HepG2 (cell line): ENCODE measurements around the gene TBC1D22A. TPM values are rescaled to one million over a fixed set of nuclear protein-coding genes. Genes with fewer than 3 reads are reported as not detected.

Experiments
- ATAC-seq: fragments of 200-7000 bp; cut with Tn5 transposase; 3 replicates; pipeline ENCODE4 v1.9.1; 2020; ENCODE audit warnings: mild to moderate bottlenecking, moderate library complexity
- BruUV-seq: library from RNA; stranded (reverse); fragments of 400-500 nt; replicated peaks from 2 replicates; lab custom pipeline; 2021; lab: Mats Ljungman, UMichigan
- CTCF ChIA-PET: fragments of 300-600 bp; formaldehyde crosslinking; extraction: SDS; loops from one replicate; lab custom pipeline; 2021; ENCODE audit warnings: low total read pairs, inconsistent platforms, low intra/inter-chr PET ratio; lab: Yijun Ruan, JAX
- POLR2A ChIA-PET: fragments of 350-600 bp; sonication (Branson Sonifier 250); formaldehyde crosslinking; loops from one replicate; lab custom pipeline; 2020; ENCODE audit warnings: antibody characterized with exemption, inconsistent platforms; lab: Yijun Ruan, JAX
- DNase-seq: peaks from one replicate; pipeline ENCODE4 v3.0.0-alpha.2; 2015; ENCODE audit warnings: low spot score
- FAIRE-seq: peaks from 3 replicates; lab custom pipeline; 2011; peaks lifted over from hg19 to GRCh38; lab: Jason Lieb, UNC
- H2AFZ ChIP-seq: one replicate; pipeline ENCODE4 v1.6.1; 2011; ENCODE audit warnings: low read length, inconsistent platforms
- H3K27ac ChIP-seq: fragments of 300-600 bp; 3 replicates; pipeline ENCODE4 v1.8.0; 2011; ENCODE audit warnings: mixed run types, mild to moderate bottlenecking, mixed read lengths, low read length, inconsistent platforms; ENCODE audit not compliant: insufficient read depth; ENCODE audit errors: extremely low read length
- H3K27me3 ChIP-seq, 2 experiments: fragments of 200-600 bp in 1 of 2; 2 replicates in 1 of 2; 3 replicates in 1 of 2; pipeline versions ENCODE4 v1.6.0 to v1.8.0; 2011; ENCODE audit warnings: low read length in 2 of 2, mild to moderate bottlenecking in 2 of 2, moderate library complexity in 2 of 2, inconsistent platforms in 1 of 2; ENCODE audit not compliant: insufficient read depth in 2 of 2, control insufficient read depth in 1 of 2
- H3K36me3 ChIP-seq, 2 experiments: fragments of 200-600 bp in 1 of 2; replicated peaks in 1 of 2; 2 replicates in 1 of 2; 3 replicates in 1 of 2; pipeline versions ENCODE4 v1.5.1 to v1.8.0; 2011; ENCODE audit warnings: low read length in 2 of 2, inconsistent platforms in 1 of 2; ENCODE audit not compliant: insufficient read depth in 2 of 2, control insufficient read depth in 1 of 2
- H3K4me1 ChIP-seq: 2 replicates; pipeline ENCODE4 v1.5.1; 2012; ENCODE audit warnings: low read length, inconsistent platforms; ENCODE audit not compliant: insufficient read depth
- H3K4me2 ChIP-seq: 2 replicates; pipeline ENCODE4 v1.6.0; 2011; ENCODE audit warnings: low read depth, low read length, inconsistent platforms
- H3K4me3 ChIP-seq, 3 experiments: fragments of 200-600 bp in 1 of 3; sonication (generic), shearing (Covaris generic) in 1 of 3; replicated peaks in 1 of 3; 2 replicates each; pipeline ENCODE4 v1.5.1; 2011 to 2016; ENCODE audit warnings: low read length in 3 of 3, inconsistent platforms in 2 of 3, low read depth in 2 of 3, mild to moderate bottlenecking in 2 of 3, control low read depth in 1 of 3, mixed read lengths in 1 of 3; ENCODE audit not compliant: insufficient read depth in 1 of 3
- H3K79me2 ChIP-seq: one replicate; pipeline ENCODE4 v1.6.1; 2011; ENCODE audit warnings: low read length, inconsistent platforms; ENCODE audit not compliant: insufficient read depth
- H3K9ac ChIP-seq: 2 replicates; pipeline ENCODE4 v1.6.0; 2011; ENCODE audit warnings: mild to moderate bottlenecking, low read depth, low read length, inconsistent platforms; ENCODE audit not compliant: insufficient read depth
- H3K9me3 ChIP-seq: 2 replicates; pipeline ENCODE4 v1.5.1; 2012; ENCODE audit warnings: mild to moderate bottlenecking, low read length
- H4K20me1 ChIP-seq: 2 replicates; pipeline ENCODE4 v1.6.0; 2011; ENCODE audit warnings: inconsistent platforms, mild to moderate bottlenecking, low read length, moderate library complexity; ENCODE audit not compliant: insufficient read depth
- CSRNP1 ChIP-seq: sonication (generic); formaldehyde crosslinking; IDR thresholded peaks from 2 replicates; pipeline ENCODE4 v1.8.1; 2023; ENCODE audit warnings: mild to moderate bottlenecking, missing genetic modification reagents
- ELF4 ChIP-seq: sonication (generic); formaldehyde crosslinking; IDR thresholded peaks from 2 replicates; pipeline ENCODE4 v1.5.0; 2020; ENCODE audit warnings: missing genetic modification reagents, mild to moderate bottlenecking, moderate library complexity, borderline replicate concordance
- FOXJ3 ChIP-seq: sonication (generic); formaldehyde crosslinking; IDR thresholded peaks from 2 replicates; pipeline ENCODE4 v1.4.0; 2020; ENCODE audit warnings: missing genetic modification reagents, mild to moderate bottlenecking, borderline replicate concordance
- MNT ChIP-seq: fragments of 450-650 bp; IDR thresholded peaks from 2 replicates; pipeline ENCODE4 v1.6.1; 2016
- NFE2L2 ChIP-seq: fragments of 150-350 bp; IDR thresholded peaks from 2 replicates; pipeline ENCODE4 v1.6.1; 2014; ENCODE audit warnings: low read length
- ZBTB7B ChIP-seq: sonication (generic); formaldehyde crosslinking; IDR thresholded peaks from 2 replicates; pipeline ENCODE4 v1.4.0; 2020; ENCODE audit warnings: missing genetic modification reagents
- ZMYM2 ChIP-seq: sonication (generic); formaldehyde crosslinking; IDR thresholded peaks from 2 replicates; pipeline ENCODE4 v1.8.0; 2022; ENCODE audit warnings: mild to moderate bottlenecking, missing genetic modification reagents
- ZNF326 ChIP-seq: sonication (generic); formaldehyde crosslinking; IDR thresholded peaks from 2 replicates; pipeline ENCODE4 v1.4.0; 2020; ENCODE audit warnings: missing genetic modification reagents, borderline replicate concordance
- ZNF781 ChIP-seq: sonication (generic); formaldehyde crosslinking; IDR thresholded peaks from 2 replicates; pipeline ENCODE4 v1.5.1; 2020; ENCODE audit warnings: borderline replicate concordance, mild to moderate bottlenecking, missing genetic modification reagents; ENCODE audit errors: not compliant biosample characterization
- WGBS: methylation state at CpG from one replicate; pipeline ENCODE4 v1.1.6; 2017; ENCODE audit warnings: low lambda C conversion rate; 5-methylcytosine and 5-hydroxymethylcytosine counted together
- in situ Hi-C: cut with HindIII; loops from 2 replicates; pipeline ENCODE4 v1.10.0; 2017; ENCODE audit warnings: low pct_unique_long_range_greater_than_20kb; ENCODE audit not compliant: extremely low pct_ligation_motif_present
- intact Hi-C: fragments of 100-400 bp; cut with micrococcal nuclease; formaldehyde crosslinking; loops from one replicate; pipeline ENCODE4 v1.10.0; 2022; ENCODE audit not compliant: unreplicated experiment
- polyA plus RNA-seq, 8 experiments: library from polyadenylated mRNA; depleted of rRNA in 3 of 8; stranded (reverse) in 7 of 8; unstranded in 1 of 8; fragments of >200 nt; fragmentation: Illumina TruSeq in 4 of 8; extraction: Trizol in 4 of 8; gene quantifications; 2 replicates each; pipeline versions ENCODE4 v1.2.1 to v1.2.3, GENCODE V29; 2011 to 2016; ENCODE audit warnings: low read depth in 4 of 8, missing spikeins in 1 of 8, mixed read lengths in 1 of 8; ENCODE audit not compliant: insufficient read depth in 1 of 8
- total RNA-seq, 5 experiments: library from RNA; depleted of rRNA; stranded (reverse); fragments of >200 nt; fragmentation: Illumina TruSeq; extraction: Trizol; gene quantifications; 2 replicates each; pipeline ENCODE4 v1.2.3, GENCODE V29; 2016; ENCODE audit warnings: low read depth in 1 of 5

Gene TBC1D22A
- total and polyA plus RNA-seq, 2 of the 13 experiments (the other 11 are each of a cell fraction or from before 2014, with no cell fraction given): 17.3 to 18.0 TPM

- no peaks in the 10 kb centered on the region for H4K20me1 ChIP-seq
- in situ Hi-C loops (no loop called here), intact Hi-C loops (no loop called here)
- H3K9me3 ChIP-seq: no peaks in the 10 kb centered on the region
- no peak overlapping the region for H3K4me3 ChIP-seq
- peaks cover 5 to 17% of the 10 kb centered on the region in 2 experiments; a peak in 3 of 5 replicates for H3K36me3 ChIP-seq
- 93% methylated on average over 17 of the region's 18 CpGs for WGBS
- no peaks in the 10 kb centered on the region for H3K4me1 ChIP-seq
- peaks cover 1% of the 10 kb centered on the region for H3K79me2 ChIP-seq
- no peak overlapping the region for H3K9ac ChIP-seq
- no peak overlapping the region for H3K4me2 ChIP-seq
- no peaks in the 10 kb centered on the region for H3K27me3 ChIP-seq
- H2AFZ ChIP-seq: no peak overlapping the region
- CTCF ChIA-PET: no interaction called here
- no peak for ATAC-seq
- no TSS peak for BruUV-seq
- DNase-seq: no peak
- FAIRE-seq: no peak
- no peak overlapping the region for H3K27ac ChIP-seq
- POLR2A ChIA-PET: no interaction called here
- TF ChIP-seq FOXJ3 (CRISPR knock-in tag) (no peak), MNT (peak; percentile 77)
These were observed 144.0 kb downstream of the TBC1D22A start for GRCh38 chr22:46906326-46907045.

- Histone ChIP-seq H3K9me3 (no peaks in the 10 kb centered on the region), H2AFZ (no peak overlapping the region), H4K20me1 (no peaks in the 10 kb centered on the region), H3K27ac (no peak overlapping the region), H3K36me3 (peaks cover 5 to 14% of the 10 kb centered on the region in 2 experiments; a peak in 4 of 5 replicates), H3K9ac (no peak overlapping the region), H3K79me2 (peaks cover under 1% of the 10 kb centered on the region), H3K4me3 (no peak overlapping the region), H3K27me3 (no peaks in the 10 kb centered on the region), H3K4me2 (no peak overlapping the region), H3K4me1 (no peaks in the 10 kb centered on the region)
- ATAC-seq (no peak), FAIRE-seq (no peak), DNase-seq (no peak)
- ChIA-PET CTCF (no interaction called here), POLR2A (no interaction called here)
- in situ Hi-C loops: no loop called here
- intact Hi-C loops: no loop called here
- no peak for TF ChIP-seq ZNF781 (CRISPR knock-in tag)
- no peak for TF ChIP-seq CSRNP1 (CRISPR knock-in tag)
- TF ChIP-seq ZBTB7B (CRISPR knock-in tag): no peak
- no peak for TF ChIP-seq ELF4 (CRISPR knock-in tag)
- TF ChIP-seq ZNF326: no peak
- no peak for TF ChIP-seq NFE2L2
- no peak for TF ChIP-seq ZMYM2 (CRISPR knock-in tag)
- 96% methylated on average over 23 of the region's 24 CpGs for WGBS
- BruUV-seq: no TSS peak
These were observed 145.1 kb downstream of the TBC1D22A start for GRCh38 chr22:46907241-46908215.
